H1 (cell line): ENCODE data around the gene ADAMTS14. TPM values are rescaled to one million over a fixed set of nuclear protein-coding genes. Genes with fewer than 3 reads are reported as not detected.

Source experiments
- CREB1 ChIP-seq: IDR thresholded peaks from 2 replicates; pipeline ENCODE4 v1.6.1; 2012; ENCODE audit warnings: inconsistent platforms
- CTBP2 ChIP-seq: IDR thresholded peaks from 2 replicates; pipeline ENCODE4 v1.7.0; 2011; ENCODE audit warnings: borderline replicate concordance, mild to moderate bottlenecking, moderate library complexity, mixed read lengths, low read length; ENCODE audit not compliant: insufficient read depth, insufficient read length
- KDM5A ChIP-seq: fragments of 200-600 bp; IDR thresholded peaks from 2 replicates; pipeline ENCODE4 v1.7.1; 2012; ENCODE audit warnings: mild to moderate bottlenecking, low read length, inconsistent platforms, mixed read lengths
- TAF7 ChIP-seq: optimal IDR thresholded peaks from 2 replicates; pipeline ENCODE3; 2011; ENCODE audit warnings: low read depth, mild to moderate bottlenecking, inconsistent platforms, low read length, moderate library complexity, borderline replicate concordance
- ZNF274 ChIP-seq: IDR thresholded peaks from 2 replicates; pipeline ENCODE4 v1.7.0; 2012; ENCODE audit warnings: low read length, borderline replicate concordance; ENCODE audit errors: extremely low read depth
- polyA plus RNA-seq, 7 experiments: library from polyadenylated mRNA; depleted of rRNA in 3 of 7; stranded (reverse) in 5 of 7; unstranded in 2 of 7; fragments of >200 nt in 5 of 7; fragments of 200-250 nt in 2 of 7; gene quantifications; 1 replicate in 5 of 7; 2 replicates in 1 of 7; 4 replicates in 1 of 7; pipeline versions ENCODE4 v1.2.1 to v1.2.3, GENCODE V29; 2011 to 2013; ENCODE audit warnings: missing spikeins in 2 of 7, mixed read lengths in 2 of 7
- total RNA-seq: library from RNA; stranded (reverse); fragmentation: NEBNext Ultra II Directional; extraction: Animal tissue kit (Norgen Biotek cat#: 25700); gene quantifications from 2 replicates; pipeline ENCODE4 v1.2.1, GENCODE V29; 2021

ADAMTS14 gene
- total and polyA plus RNA-seq, 2 of the 8 experiments (the other 6 are each of a cell fraction or from before 2014, with no cell fraction given) = 2.0 to 2.3 TPM

DNA sequence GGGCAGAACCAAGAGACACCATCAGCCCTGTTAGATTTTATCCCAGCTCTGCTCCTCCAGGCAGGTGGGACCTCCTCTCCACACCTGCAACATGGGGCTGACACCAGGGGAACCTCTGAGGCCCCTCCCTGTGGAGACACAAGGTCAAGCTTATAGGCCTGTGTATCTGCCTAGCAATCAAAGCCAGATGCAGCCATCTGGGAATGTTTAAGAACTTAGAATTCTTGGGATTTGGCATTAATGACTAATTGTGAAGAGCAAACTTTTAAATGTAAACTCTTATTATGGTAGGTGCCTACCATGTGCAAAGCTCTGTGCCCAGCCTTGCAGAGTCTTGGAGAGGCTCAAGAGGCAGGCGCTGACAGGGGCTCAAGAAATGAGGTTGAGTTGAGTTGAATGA, 60.7 kb downstream of the ADAMTS14 start (continued):
- TF ChIP-seq CTBP2 (no peak), ZNF274 (no peak), TAF7 (no peak), KDM5A (no peak), CREB1 (no peak)
